ENCODE data around the gene RC3H1.
"Not testable (repeated sequence)": the region's sequence is repeated elsewhere in the genome, so short reads cannot be mapped to it uniquely, and the experiment has no call there.

GRCh38 chr1:174056609-174057008 is 34.5 kb upstream of the RC3H1 start:
- not testable (repeated sequence) for TF ChIP-seq CTCF (IDR thresholded peaks at IDR 0.05); JUN (IDR thresholded peaks at IDR 0.05); TP53 (CRISPR knock-in tag; IDR thresholded peaks at IDR 0.05); ESRRA (IDR thresholded peaks at IDR 0.05; ENCODE audit: borderline replicate concordance, low read length); MAX (IDR thresholded peaks at IDR 0.05); POLR2A (IDR thresholded peaks at IDR 0.05; ENCODE audit: low read length); REST (IDR thresholded peaks at IDR 0.05); JUNB (IDR thresholded peaks at IDR 0.05); GATA3 (IDR thresholded peaks at IDR 0.05; ENCODE audit: borderline replicate concordance); E2F6 (IDR thresholded peaks at IDR 0.05; ENCODE audit: borderline replicate concordance, low read depth); HDAC2 (IDR thresholded peaks at IDR 0.05)
